NCI-H1092 treated with DMSO at 0.1 percent for 48 hours (cell line): ENCODE results near the gene APRT.
"Not testable (repeated sequence)": the region's sequence is repeated elsewhere in the genome, so short reads cannot be mapped to it uniquely, and the experiment has no call there.

Source experiments
- DNase-seq: peaks from one replicate; lab custom pipeline; 2025; lab: John Stamatoyannopoulos, UW

APRT gene

GRCh38 chr16:88772871-88773811 lies 38.6 kb downstream of the APRT start:
- peak; percentile 25 for DNase-seq

GRCh38 chr16:88771781-88772180 lies 39.9 kb downstream of the APRT start:
- DNase-seq, result not testable (repeated sequence)

- DNase-seq, result no peak
Measured at GRCh38 chr16:88771294-88771772, 40.4 kb downstream of the APRT start.

DNA sequence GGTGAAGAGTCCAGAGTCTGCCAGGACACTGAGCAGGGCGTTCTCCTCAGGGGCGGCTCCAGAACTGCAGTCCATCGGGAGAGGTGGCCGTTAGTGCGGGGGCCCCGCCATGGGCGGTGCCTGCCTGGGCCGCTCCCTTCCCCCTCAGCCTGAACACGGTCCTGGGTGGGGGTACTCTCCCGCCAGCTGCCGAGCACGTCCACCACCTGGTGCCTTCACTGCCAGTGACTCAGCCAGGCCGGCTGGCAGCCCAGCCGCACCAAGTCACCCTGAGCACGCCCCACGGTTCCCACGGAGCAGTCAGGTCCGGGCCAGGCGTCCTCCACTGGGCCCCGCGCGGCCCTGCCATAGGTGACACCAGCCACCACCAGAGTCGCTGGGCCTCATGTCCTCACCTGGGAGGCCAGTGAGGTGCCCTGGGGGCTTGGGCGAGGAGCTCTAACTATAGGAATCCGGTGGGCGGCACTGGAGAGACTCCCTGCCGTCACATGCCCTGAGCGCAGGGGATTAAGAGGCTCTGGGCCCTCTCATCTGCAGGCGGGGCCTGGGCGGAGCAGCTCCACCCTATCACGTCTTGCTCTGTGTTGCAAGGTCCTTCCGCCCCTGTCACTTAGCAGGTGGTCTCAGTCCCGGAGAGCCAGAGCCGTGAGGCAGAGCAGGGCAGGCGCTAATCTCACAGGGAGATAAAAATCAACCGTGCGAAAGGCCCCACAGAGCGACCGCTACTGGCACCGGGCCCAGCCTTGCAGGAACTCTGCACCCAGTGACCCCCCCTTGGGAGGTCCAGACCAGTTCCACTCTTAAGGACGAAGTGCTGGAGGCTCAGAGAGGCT lies 41.1 kb downstream of the APRT start:
- no peak for DNase-seq

- no peak for DNase-seq
Measured at GRCh38 chr16:88769617-88770460, 41.9 kb downstream of the APRT start.

GRCh38 chr16:88768071-88768783 lies 43.5 kb downstream of the APRT start:
- DNase-seq, result no peak

DNA sequence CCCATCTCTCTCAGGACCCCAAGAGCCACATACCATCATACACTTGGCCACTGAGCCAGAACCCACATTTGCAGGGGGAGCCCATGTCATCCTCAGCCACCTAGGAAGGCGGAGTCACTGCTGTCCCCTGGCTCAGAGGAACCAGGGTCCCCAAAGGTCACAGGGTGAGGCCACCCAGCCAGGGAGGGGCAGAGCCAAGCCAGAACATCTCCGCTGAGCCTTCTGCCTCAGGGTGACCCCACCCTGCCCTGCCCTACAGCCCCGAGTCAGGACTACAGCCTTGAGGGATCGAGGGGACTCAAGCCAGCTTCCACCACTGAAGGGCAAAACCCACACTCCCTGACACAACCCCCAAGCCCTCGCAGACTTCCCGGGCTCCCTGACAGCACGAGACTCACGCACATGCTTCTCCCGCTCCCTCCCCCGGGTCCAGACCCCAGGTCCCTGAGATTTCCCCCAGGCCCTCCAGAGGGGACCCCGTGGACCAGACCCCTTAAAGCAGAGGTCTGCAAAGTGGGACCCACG lies 44.1 kb downstream of the APRT start:
- no peak for DNase-seq

- DNase-seq, result no peak
Measured at GRCh38 chr16:88766975-88767374, 44.8 kb downstream of the APRT start.

DNA sequence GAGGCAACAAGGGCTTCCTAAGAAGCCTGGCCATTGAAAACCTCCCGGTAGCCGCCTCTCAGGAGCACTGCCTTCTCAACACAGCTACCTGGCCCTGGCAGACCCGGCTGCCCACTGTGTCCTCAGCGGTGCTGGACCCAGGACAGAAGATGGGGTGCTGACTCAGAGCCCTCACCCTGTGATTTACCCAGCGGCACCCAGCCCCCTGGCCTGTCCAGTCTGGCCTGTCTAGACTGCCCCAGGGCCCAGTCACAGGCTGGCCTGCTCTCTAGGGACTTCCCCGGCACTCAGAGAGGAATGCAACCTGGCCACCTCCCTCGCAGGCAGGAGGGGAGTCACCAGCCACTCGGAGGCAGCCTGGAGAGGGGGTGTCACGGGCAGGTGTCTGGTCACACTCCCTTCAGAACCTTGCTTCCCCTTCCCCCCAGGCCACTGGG lies 46.8 kb downstream of the APRT start:
- no peak for DNase-seq

DNA sequence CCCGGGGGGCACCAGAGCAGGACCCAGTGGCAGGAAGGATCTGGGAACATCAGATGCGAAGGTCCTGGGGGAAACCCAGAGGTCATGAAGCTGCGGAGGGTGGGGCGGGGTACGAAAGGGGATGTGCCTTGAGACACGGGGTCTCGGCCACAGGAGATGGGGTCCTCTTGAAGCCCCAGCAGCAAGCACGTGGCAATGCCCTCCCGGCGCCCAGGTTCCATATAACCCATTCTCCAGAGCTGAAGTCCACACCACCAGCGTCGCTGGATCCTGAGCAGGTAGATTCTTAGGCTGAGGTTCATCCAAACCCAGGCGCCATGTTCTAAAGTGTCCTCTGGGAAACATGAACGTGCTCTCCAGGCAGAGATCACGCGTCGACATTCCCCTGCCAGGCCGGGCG lies 47.6 kb downstream of the APRT start:
- DNase-seq, result no peak

DNA sequence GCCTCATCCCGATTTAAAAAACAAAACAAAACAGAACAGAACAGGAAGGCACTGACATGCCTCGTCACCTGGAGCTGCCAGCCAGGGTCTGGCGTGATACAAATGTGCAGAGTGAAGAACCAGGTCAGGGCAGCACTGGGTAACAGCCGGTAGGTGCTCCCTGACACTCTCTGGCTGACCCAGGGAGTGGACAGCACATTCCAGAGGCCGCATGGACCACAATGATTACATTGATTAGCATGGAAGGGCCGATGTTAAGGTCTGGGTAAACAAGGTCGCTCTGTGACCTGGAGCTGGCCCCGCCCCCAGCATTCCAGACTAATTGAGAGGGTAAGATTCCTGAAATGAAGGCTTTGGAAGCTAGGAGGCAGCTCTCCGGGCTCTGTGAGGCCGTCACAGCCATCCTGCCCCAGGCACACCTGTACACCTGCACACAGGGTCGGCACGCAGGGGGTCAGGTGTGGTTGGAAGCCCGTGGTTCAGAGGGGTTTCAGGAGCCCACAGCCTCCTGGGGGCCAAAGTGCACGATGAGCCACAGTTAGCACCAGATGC lies 48.1 kb downstream of the APRT start:
- no peak for DNase-seq

GRCh38 chr16:88762941-88763340 lies 48.8 kb downstream of the APRT start:
- DNase-seq, result no peak

DNA sequence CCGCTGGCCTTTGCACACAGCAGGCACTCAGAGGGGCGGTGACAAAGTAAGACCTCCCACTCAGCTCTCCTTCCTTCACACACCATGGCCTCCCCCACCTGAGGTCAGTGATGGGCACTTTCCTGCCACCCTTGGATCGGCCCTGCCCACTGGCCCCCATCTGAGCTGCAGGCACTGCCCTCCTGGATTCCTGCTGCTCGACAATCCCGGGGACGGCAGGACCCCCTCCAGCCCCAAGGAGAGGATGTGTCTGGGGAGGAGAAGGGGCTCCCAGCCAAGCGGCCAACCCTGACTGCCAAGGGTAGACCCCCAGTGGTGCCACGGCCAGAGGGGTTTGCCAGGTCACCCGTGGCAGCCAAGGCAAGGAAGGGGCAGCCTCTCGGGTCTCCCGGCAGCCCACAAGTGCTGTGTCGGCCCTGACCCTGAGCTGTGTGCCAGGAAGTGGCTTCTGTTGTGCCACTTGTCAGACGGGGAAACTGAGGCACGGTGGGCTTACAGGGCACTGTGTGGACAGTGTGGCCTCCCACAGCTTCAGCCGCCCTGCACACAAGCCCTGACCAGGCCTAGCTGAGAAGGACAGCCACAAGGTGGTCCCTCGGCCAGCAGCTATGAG lies 49.4 kb downstream of the APRT start:
- DNase-seq, result no peak

DNA sequence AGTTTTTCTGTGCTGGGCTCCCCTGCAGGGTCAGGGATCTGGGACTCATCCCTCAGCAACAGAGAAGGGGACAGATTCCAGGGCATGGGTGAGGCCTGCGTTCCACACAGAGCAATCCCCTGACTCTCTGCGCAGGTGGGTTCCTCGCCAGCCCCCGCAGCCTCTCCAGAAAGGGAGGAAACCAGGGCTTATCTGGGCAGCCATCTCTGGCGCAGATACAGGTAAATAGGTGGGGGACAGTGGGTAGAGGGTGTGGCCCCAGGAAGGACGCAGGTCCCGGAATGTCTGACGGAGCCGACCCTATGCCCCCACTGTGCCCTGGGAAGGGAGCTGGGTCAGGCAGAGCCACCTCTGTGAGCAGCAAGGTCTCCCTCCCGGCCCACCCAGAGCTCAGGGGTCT lies 49.9 kb downstream of the APRT start:
- DNase-seq, result no peak

DNA sequence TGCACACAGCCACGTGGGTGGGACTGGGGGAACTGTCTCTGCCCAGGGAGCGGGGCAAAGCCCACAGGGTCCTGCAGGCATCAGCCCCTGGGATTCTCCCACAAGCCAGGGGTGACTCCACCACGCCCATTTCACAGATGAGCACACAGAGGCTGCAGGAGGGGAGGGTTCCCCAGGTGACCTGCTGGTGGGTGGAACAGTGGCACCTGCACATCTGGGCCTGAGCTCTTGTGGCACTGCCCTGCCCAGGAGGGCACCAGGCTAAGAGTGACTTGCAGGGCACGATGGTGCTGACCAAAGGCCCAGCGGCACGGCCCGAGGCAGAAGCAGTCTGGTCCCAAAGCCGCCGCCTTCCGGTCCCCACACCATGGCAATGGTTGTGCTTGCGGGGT lies 50.6 kb downstream of the APRT start:
- DNase-seq, result no peak

DNA sequence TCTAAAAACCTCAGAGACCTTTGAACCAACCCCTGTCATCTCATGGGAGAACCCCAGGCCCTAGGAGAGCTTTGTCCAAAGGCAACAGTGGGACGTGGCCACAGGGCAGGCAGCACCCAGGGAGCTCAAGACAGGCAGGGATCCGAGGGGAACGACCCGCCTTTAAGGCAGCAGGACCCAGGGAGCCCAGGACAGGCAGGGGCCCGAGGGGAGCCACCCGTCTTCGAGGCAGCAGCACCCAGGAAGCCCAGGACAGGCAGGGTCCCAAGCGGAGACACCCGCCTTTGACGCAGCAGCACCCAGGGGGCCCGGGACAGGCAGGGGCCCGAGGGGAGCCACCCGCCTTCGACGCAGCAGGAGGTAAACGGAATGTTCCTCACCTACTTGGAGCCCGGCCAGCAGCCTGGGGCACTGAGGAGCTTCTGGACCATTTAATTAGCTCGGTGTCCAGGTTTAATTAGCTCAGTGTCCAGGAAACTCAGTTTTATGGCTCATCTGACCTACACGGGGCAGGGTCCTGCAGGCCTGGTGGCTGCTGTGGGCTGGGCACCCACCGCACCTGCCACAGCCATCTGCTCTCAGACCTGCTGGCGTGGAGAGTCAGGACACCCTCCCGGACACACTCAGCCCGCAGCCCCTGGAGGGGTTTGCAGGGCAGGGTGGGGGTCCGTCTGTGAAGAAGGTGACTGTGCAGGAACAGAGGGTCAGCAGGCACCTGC lies 51.1 kb downstream of the APRT start:
- DNase-seq, result no peak

DNA sequence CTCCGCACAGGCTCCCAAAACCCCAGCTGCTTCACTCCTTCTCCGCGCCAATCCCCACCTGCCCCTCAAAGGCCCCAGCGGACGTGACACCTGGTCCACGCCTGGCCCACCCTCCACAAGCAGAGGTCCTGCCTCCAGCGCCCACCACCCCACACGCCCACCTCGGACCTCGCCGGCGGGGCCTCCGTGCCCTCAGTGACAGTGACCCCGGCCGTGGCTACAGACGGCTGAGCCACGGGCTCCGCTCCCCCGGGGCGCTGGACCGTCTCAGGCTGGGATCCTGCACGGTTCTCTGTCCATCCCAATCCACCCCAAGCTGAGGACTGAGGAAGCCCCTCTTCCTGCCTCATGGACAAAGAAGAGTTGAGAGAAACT lies 51.8 kb downstream of the APRT start:
- DNase-seq, result no peak
